Left colon (tissue), 2 donors: Measurements from ENCODE around the gene MRPL53. TPM values are rescaled to one million over a fixed set of nuclear protein-coding genes. Genes with fewer than 3 reads are reported as not detected.
A peak's percentile ranks its signal among the peaks of the same experiment; 100 is the strongest.

Experiments used
- ATAC-seq: fragments of 200-7000 bp; cut with Tn5 transposase; one replicate; pipeline ENCODE4 v1.9.1; 2020; ENCODE audit warnings: mild to moderate bottlenecking, moderate library complexity
- DNase-seq, 2 donors: peaks; one replicate each; pipeline ENCODE4 v3.0.0-alpha.2; 2020
- intact Hi-C, 2 donors: fragments of 100-400 bp; cut with DNase I in 1 of 2; cut with micrococcal nuclease in 1 of 2; formaldehyde crosslinking; loops; one replicate each; pipeline versions ENCODE4 v1.11.2 to v1.14.0; 2022; cut with DNase I, micrococcal nuclease
- long read RNA-seq: library from polyadenylated mRNA; unstranded; transcript quantifications from one replicate; pipeline ENCODE4 v2.0.0, GENCODE V29; 2021
- total RNA-seq, 2 donors: library from RNA; stranded (reverse); fragmentation: NEBNext Ultra II Directional; extraction: Animal tissue kit (Norgen Biotek cat#: 25700); gene quantifications; one replicate each; pipeline ENCODE4 v1.2.1, GENCODE V29; 2021
- donor health status: DM: no; HTN: no; CAD: no.
- donor health status: DM: yes; HTN: yes; CAD: no.

Gene MRPL53
- 10 to 100 TPM; 63.6 to 65.0 TPM for total RNA-seq
- long read RNA-seq, transcript MRPL53-201 (3 exons, 1,162 nt): major isoform, 26 of 26 reads
- long read RNA-seq, partial matches to known transcripts: 0 of 26 reads
- long read RNA-seq, other reads (novel, unspliced or antisense): 0 of 26 reads

DNA sequence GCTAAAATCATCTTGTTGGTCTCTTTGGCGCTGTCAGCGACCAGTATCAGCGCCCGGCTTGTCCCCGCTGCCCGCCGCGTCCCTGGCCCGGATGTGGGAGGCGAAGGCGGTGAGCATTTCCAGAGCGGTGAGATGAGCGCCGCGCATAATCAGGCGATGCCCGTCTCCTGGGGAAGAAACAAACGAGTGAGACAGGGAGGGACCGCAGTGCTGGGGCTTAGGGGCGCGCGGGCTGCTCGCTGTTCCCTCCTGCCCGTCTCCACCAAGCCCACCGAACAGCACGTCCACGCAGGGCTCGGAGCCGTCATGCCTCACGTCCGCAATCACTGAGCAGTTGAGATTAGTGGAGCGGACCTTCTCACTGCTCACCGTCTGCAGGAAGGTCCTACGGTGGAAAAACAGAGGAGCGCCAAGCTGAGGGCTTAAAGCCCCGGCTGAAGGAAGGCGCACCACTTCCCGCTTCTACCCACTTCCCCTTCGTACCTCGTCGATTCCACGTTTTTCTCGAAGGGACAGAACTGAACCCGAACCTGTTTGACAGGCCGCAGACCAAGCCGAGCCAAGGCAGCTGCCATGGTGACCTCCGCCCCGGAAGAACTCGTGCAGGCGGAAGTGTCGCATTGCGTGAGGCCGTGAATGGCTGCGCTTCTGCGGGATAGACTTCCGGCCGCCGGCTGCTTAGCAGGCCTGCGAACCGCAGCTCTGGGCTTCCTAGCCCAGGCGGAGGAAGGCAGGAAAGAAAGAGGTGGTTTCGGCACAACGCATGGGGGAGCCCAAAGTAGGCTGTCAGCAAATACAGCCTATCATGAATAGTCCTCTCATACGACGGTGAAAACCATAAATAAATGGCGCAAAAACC is at the start of gene MRPL53:
TSS of gene MRPL53 (minus strand) at position 595 of the 859 bp plus-strand sequence. CDS start at position 575, 20 bp downstream.
- DNase-seq (peak; percentile 94 to 96), ATAC-seq (peak; percentile 89)
- intact Hi-C loops: no loop called here

DNA sequence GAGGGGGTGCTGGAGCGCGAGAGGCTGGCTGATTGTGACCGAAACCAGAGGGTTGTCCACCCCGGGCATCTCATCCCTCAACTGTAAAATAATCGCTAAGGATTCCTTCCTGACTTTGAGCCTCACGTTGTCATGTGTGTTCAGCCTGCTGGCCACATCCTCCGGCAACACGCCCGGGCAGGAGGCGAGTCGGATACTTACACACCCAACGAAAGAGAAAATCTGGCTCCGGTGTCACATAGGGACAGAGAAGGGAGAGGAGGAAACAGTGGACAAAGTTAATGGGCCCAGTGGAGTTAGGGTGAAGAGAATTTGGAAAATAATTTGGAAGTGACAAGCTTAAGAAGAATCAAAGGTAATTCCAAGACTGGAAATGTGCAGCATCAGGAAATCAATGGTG is 44.2 kb upstream of the MRPL53 start:
- ATAC-seq (no peak), DNase-seq (no peak)
- intact Hi-C loops: no loop called here

DNA sequence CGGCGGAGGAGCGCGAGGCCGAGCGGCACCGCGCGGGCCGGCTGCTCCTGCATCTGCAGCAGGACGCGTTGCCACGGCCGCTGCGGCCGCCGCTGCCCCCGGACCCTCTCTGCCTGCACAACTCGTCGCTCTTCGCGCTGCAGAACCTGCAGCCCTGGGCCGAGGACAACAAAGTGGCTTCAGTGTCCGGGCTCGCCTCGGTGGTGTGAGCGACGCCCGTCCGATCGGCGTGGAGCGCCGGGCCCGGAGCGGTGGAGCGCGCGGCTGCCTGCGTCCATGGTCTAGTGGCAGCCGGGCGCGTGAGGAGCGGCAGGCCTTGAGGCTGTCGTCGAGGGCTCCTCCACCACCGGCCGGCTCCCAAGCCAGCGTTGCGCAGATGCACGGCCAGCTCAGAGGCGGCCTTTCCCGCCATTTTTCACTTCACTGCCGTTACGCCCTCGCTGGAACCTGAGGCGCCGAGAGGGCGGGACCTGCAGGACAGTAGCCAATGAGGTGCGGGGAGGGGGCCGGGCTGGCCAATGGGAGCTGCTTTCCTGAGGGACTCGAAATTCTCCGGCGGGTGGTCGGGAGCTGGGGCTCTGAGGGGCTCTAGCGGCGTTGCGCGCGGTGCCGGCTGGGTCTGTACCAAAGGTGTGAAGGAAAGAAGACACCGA is 43.6 kb upstream of the MRPL53 start:
- peak; percentile 65 for ATAC-seq
- peak in 1 of 2 donors; percentile 69 for DNase-seq
- intact Hi-C loops: no loop called here

DNA sequence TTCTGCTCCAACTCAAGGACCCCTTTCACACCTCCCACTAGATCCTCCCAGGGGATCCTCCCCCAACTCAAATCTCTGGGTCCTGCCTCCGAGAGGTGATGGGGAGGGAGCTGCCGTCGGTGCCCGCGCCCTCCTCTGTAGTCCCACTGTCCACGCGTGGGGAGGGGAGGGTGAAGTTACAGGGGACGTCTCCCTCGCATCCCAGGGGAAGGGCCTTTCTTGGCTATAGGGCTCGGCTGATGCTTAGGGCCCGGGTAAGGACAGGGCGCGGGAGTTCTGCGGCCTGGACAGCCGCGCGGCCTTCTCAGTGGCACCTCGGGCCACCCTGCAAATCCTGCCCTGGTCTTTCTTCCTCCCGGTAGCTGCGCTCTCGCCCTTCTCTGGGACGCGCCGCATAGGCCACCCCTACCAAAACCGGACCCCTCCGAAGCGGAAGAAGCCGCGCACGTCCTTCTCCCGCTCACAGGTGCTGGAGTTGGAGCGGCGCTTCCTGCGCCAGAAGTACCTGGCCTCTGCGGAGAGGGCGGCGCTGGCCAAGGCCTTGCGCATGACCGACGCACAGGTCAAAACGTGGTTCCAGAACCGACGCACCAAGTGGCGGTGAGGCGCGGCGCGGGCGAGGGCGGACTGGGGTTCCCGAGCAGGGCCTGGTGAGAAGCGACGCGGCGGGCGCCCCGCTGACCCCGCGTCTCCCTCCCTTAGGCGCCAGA is 42.9 kb upstream of the MRPL53 start:
- peak; percentile 55 for ATAC-seq
- intact Hi-C loops: no loop called here

DNA sequence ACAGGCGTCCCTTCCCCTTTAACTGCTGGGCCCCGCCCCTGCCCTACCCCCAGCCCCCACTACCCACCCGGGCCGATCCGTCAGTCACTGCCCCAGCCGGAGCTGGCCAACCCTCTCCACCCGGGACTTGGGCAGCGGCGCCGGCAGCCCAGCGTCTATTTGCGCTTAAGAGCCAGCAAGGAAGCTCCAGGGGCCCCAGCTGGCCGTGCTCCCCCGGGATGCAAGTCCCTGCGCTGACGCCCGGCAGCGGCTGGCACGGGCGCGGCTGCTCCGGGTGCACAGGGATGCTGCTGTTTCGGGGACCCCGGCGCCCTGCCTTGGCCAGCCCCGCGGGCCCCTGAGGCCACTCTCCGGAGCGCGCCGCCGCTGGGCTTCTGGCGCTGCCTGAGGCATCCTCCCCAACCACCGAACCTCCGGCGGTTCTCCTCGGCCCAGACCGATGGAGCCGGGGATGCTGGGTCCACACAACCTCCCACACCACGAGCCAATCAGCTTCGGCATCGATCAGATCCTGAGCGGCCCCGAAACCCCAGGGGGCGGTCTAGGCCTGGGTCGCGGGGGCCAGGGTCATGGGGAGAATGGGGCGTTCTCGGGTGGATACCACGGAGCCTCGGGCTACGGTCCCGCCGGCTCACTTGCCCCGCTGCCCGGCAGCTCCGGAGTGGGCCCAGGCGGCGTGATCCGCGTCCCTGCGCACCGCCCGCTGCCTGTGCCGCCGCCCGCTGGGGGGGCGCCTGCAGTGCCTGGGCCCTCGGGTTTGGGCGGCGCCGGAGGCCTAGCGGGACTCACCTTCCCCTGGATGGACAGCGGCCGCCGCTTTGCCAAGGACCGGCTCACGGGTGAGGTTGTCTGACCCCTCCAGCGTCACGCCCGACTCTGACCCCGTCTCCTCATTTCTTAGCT is 42.1 kb upstream of the MRPL53 start, which contains the start of gene TLX2:
TSS of gene TLX2 (plus strand) at position 83 of the 903 bp plus-strand sequence. CDS start at position 440, 357 bp downstream.
- DNase-seq (no peak), ATAC-seq (peak; percentile 8)
- intact Hi-C loops: no loop called here

More for the DNA sequence above, 42.9 kb upstream of the MRPL53 start:
- DNase-seq: no peak

DNA sequence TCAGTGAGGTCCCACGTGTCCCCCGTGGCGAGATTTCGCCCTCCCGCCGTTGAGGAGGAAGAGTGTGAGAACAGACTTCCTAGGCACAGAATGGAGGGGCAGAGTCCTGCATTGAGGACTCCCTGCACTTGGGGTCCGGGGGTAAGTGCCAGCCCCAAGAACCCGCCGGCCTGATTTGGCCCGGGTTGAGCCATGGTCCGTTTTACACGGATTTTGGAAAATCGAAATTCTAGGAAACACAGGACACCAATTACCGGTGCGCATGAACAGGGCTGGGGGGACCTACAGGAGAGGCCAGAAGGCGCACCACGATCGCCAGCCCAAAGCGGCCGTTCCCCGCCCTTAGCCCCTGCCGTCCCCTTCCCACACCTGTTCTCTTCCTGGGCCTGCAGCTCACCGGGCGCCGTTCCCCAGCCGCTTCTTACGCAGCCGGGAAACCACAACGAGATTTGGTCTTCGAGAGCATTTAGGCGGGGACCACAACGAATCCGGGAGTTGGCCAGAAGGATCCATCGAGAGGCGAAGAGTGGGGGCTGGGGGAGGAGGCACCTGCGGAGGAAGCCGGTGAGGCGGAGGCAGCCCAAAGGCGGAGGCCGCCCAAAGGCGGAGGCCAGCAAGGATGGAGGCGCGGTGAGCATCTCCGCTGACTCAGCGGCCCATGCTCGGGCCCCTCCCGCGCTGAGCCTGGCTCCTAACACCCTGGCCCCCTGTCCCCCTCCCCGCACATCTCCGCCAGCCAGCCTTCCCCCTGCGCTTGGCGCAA is 41.3 kb upstream of the MRPL53 start:
- no peak for DNase-seq

DNA sequence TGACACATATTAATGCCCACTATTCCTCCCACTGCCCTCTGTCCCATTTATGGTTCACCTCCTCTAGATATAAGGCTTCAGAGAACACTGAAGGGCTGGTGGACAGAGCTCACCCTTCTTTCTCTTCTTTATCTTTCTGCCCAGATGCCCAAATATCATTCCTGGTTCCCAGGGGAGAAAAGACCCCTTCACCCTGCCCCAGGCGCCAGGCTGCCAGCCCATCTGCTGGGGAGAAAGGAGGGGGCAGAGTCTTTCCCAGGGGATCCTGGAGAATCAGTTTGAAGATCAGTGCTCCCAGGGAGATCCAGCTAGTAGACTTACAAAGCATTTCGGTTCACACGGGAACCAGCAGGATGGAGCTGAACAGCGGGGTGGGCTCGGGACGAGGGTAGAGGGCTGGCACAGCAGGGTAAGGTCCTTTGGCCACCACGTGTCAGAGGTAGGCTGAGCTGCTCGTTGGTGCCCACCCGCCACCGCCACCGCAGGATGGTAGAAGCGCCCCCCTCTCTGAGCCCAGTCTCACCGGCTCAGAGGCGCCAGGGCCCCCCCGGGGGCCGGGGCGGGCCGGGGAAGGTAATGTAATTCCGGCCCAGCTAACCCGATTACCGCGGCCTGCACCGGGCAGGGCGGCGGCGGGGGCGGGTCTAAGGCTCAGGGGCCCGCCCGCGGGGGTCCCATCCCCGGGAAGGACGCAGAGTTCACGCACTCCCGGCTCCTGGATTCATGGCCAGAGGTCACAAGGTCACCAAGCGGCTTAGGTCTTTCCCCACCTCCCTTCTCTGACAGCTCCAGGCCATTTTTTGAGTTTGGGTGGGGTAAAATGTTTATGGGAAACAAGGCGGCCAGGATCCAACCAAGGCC is 40.5 kb upstream of the MRPL53 start:
- DNase-seq (no peak), ATAC-seq (no peak)
- intact Hi-C loops: no loop called here

More for the DNA sequence above, 41.3 kb upstream of the MRPL53 start:
- intact Hi-C loops: no loop called here
- ATAC-seq: peak; percentile 5

DNA sequence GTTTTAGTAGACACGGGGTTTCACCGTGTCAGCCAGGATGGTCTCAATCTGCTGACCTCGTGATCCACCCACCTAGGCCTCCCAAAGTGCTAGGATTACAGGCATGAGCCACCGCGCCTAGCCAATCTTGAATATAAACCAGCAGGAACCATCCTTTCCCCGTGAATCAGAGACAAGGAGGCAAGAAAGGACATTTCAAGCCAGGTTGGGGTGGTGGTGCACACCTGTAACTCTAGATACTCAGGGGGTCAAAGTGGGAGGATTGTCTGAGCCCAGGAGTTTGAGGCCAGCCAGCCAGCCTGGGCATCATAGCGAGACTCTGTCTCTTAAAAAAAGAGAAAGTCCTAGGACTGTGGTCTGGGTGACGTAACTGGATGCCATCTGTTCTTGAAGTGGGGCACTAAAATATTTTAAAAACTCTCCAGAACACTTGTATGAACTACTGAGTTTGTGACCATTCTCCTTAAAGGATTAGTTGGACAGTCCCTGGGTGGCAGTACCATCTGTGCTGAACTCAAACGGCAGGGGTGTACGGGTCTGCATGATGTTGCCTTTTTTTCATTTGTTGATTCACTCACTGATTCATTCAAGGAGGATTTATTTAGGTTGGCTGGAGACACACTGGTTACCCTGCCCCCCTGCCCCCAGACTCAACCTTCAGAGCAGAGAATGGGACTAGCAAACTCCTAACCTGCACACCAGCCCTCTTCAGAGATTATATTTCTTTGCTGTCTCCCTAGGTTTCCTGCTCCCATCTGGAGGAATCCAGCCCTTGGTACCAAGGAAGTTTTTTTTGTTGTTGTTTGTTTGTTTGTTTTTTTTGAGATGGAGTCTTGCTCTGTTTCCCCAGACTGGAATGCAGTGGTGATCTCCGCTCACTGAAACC is 38.9 kb upstream of the MRPL53 start:
- ATAC-seq: no peak
- intact Hi-C loops: no loop called here
- no peak for DNase-seq

DNA sequence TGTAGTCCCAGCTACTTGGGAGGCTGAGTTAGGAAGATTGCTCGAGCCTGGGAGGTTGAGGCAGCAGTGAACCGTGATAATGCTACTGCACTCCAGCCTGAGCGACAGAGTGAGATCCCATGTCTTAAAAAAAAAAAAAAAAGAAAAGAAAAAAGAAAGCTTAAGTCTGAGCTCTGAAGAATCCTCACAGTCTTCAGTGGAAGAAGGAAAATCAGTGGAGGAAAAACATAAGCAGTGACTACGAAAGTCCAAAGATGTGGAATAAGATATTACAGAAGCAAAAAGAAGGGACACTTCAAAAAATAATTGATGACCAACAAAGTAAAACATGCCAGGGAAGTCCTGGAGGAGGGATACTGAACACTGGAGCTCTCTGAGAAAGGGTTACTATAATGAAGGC is 37.8 kb upstream of the MRPL53 start:
- no peak for ATAC-seq
- intact Hi-C loops: no loop called here
- no peak for DNase-seq

DNA sequence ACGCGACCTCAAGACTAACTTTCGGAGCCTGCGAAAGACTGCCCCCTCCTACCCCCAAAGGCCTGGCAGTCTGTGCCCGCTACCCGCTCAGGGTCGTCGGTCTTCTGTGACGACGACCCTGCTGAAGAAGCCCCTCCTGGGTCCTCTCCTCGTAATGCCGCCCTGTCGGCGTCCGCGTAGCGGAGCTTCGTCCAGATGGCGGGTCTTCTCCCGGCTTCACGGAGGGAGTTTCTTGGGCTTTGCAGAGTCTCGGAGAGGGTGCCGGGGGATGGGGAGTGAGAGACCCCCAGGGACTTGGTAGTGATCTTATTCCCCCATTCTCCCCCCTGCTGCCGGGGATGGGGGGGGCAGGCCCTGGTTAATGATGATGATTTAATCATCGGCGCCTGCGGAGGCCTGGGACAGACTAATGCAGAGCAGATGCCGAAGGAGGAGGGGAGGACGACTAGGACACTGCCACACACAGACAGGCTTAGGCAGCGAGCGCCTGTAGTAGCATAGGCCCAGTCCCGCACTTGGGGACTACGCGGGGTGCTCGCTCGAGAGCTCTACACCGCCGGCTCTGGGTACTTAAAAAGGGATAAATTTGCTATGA is 35.5 kb upstream of the MRPL53 start:
- intact Hi-C loops: no loop called here
- DNase-seq: peak; percentile 60 to 63
- peak; percentile 52 for ATAC-seq

DNA sequence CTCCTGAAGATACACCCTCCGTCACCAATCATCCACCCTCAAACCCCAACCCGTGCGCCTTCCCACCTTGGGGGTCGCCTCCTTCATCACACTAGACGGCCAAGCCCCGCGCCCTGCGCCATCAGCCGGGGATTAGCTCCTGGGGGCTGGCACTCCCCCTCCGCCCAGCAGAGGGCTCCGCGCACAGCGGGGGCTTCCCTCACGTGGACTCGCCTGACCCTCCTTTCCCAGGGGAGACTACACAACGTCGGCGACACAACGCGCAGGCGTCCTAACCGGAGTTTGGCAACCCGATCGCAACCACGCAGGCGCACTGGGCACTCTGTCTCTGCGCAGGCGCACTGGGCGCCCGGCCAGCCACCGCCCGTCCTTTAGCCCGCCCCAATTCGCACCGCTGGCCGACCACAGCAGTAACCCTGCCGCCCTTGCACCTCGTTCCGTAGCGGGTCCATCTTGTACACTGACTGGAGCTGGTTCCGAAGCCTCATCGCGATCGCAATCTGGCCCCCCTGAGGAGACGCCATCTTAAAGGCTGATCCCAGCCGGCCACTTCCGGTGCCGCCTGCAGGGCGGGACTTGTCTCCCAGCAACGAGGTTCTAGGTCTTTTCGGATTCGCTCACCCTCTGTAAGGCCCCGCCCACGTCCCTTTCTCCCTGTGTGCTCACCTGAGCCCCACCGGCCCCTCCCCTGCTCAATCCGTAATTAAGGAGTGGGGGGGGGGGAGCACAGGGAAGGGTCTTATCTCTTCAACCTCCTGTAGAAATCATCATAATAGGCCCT is 34.9 kb upstream of the MRPL53 start, which contains the start of gene PCGF1:
TSS of gene PCGF1 (minus strand) at position 551 of the 781 bp plus-strand sequence. CDS start at position 524, 27 bp downstream.
- ATAC-seq (peak; percentile 89), DNase-seq (peak; percentile 100)
- intact Hi-C loops: no loop called here

DNA sequence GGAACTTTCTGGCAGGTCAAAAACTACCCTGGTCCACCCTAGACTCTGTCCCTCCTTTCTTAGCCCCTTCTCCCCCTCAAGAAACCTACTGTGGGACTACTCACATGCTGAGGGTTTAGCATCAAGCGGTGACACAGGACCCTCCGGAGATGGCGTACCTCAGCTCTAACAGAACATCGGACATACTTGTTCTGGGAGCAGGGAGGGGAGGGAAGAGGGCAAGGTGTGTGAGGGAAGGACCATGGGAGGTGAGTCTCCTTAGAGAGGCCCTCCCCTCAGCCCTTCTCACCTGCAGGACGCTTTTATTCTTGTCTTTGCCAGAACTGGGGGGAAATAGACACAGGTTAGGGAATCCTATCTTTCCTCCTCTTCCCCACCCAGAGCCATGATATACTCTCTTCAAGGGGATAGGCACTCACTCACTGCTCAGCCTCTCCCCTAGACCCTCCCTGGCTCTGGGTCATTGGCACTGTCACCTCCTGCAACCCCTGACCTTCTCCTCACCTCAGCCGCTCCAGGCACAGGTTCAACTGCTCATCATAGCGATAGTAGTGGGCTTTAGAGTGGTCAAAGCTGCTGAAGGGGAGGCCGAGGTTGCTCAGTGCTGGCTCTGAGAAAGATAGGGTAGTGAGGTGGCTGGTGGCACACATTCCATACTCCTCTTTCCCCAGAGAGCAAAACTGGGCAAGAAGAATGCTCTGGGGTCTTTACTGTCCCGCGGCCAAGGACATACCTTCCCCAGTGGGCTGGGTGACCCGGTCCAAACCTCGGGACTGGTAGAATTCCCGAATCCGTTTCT is 33.2 kb upstream of the MRPL53 start:
- ATAC-seq: no peak
- no peak for DNase-seq
- intact Hi-C loops: no loop called here

DNA sequence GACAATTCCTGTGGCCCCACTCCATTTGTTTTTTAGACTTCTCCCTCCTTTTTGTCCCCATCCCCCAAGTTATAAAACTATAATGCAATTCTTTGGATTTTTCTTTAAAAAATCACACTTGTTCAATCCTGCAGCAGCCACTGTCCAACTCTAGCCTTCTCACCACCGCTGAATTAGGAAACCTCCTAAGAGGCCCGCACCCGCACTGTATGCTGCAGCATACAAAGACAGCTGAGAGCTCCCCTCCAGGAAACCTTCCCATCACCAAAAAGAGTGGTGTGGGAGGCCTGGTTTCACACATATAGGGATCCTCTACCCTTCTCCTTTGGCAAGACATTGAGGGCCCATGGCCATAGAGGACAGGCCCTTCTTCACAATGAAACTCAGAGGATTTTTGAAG is 32.1 kb upstream of the MRPL53 start:
- intact Hi-C loops: no loop called here

More for the DNA sequence above, 32.1 kb upstream of the MRPL53 start:
- no peak for ATAC-seq
- no peak for DNase-seq
